ENCODE results near the gene SDK1.

DNA sequence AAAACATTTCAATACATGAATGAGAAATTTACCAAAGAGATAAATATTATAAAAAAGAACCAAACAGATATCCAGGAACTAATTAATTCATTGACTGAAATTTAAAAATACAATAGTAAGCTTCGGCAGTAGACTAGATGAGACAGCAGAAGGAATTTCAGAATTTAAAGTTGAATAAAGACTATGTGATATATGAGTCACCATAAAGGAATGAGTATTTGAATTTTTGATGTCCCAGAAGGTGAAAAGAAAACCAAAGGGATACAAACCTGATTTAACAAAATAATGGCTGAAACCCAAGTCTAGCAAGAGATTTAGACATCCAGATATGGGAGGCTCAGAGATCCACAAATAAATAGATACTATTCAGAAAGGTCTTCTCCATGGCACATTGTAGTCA is 757.1 kb downstream of the SDK1 start:
- TF ChIP-seq JUNB (IDR thresholded peaks at IDR 0.05; ENCODE audit: unreplicated experiment) (no peak), POLR2AphosphoS5 (IDR thresholded peaks at IDR 0.05; ENCODE audit: low read depth) (no peak)
- TF ChIP-seq, protein P1, sequence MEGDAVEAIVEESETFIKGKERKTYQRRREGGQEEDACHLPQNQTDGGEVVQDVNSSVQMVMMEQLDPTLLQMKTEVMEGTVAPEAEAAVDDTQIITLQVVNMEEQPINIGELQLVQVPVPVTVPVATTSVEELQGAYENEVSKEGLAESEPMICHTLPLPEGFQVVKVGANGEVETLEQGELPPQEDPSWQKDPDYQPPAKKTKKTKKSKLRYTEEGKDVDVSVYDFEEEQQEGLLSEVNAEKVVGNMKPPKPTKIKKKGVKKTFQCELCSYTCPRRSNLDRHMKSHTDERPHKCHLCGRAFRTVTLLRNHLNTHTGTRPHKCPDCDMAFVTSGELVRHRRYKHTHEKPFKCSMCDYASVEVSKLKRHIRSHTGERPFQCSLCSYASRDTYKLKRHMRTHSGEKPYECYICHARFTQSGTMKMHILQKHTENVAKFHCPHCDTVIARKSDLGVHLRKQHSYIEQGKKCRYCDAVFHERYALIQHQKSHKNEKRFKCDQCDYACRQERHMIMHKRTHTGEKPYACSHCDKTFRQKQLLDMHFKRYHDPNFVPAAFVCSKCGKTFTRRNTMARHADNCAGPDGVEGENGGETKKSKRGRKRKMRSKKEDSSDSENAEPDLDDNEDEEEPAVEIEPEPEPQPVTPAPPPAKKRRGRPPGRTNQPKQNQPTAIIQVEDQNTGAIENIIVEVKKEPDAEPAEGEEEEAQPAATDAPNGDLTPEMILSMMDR (conservative IDR thresholded peaks at IDR 0.05; ENCODE audit: low read depth in 2 of 2), result no peak

Measured in GM23338 (cell line).